Neural progenitor cell (in vitro differentiated cells): ENCODE results near the gene PVALEF. TPM values are rescaled to one million over a fixed set of nuclear protein-coding genes. Genes with fewer than 3 reads are reported as not detected.

Source experiments
- DNase-seq: peaks from one replicate; pipeline ENCODE4 v3.0.0-alpha.2; 2016; ENCODE audit warnings: low spot score
- H2AFZ ChIP-seq: fragments of 200-600 bp; sonication (generic); replicated peaks from 2 replicates; pipeline ENCODE4 v1.6.1; 2016; ENCODE audit warnings: antibody characterized with exemption
- H3F3A ChIP-seq: fragments of 200-600 bp; sonication (generic); 2 replicates; pipeline ENCODE4 v1.6.1; 2016; ENCODE audit warnings: antibody characterized with exemption, low read depth
- H3K27ac ChIP-seq: fragments of 200-600 bp; sonication (generic); 2 replicates; pipeline ENCODE4 v1.5.1; 2016; ENCODE audit warnings: mild to moderate bottlenecking
- H3K27me3 ChIP-seq: fragments of 200-600 bp; sonication (generic); 2 replicates; pipeline ENCODE4 v1.6.1; 2016; ENCODE audit warnings: mild to moderate bottlenecking, moderate library complexity
- H3K36me3 ChIP-seq: fragments of 200-600 bp; sonication (generic); 2 replicates; pipeline ENCODE4 v1.5.1; 2016
- H3K4me1 ChIP-seq: fragments of 200-600 bp; sonication (generic); 2 replicates; pipeline ENCODE4 v1.6.1; 2016; ENCODE audit warnings: mixed run types
- H3K4me2 ChIP-seq: fragments of 200-600 bp; sonication (generic); 2 replicates; pipeline ENCODE4 v1.6.1; 2016
- H3K4me3 ChIP-seq: fragments of 200-600 bp; sonication (generic); 2 replicates; pipeline ENCODE4 v1.5.1; 2016
- H3K79me2 ChIP-seq: fragments of 200-600 bp; sonication (generic); 2 replicates; pipeline ENCODE4 v1.6.1; 2016; ENCODE audit warnings: low read depth
- H3K9ac ChIP-seq: fragments of 200-600 bp; sonication (generic); 2 replicates; pipeline ENCODE4 v1.6.1; 2016
- H3K9me3 ChIP-seq: fragments of 200-600 bp; sonication (generic); 2 replicates; pipeline ENCODE4 v1.5.1; 2016; ENCODE audit warnings: low read depth
- H4K20me1 ChIP-seq: fragments of 200-600 bp; sonication (generic); 2 replicates; pipeline ENCODE4 v1.6.1; 2016; ENCODE audit warnings: low read depth
- H3K27ac Mint-ChIP-seq: 3 replicates; pipeline ENCODE4 v1.8.0; 2021; ENCODE audit warnings: mixed read lengths
- H3K27me3 Mint-ChIP-seq: 2 replicates; pipeline ENCODE4 v1.8.0; 2022; ENCODE audit warnings: low read depth, mild to moderate bottlenecking, inconsistent platforms, moderate library complexity, mixed read lengths; ENCODE audit not compliant: insufficient read depth
- H3K36me3 Mint-ChIP-seq: 3 replicates; pipeline ENCODE4 v1.8.0; 2021; ENCODE audit warnings: mixed read lengths
- H3K4me1 Mint-ChIP-seq: 3 replicates; pipeline ENCODE4 v1.8.0; 2021; ENCODE audit warnings: mixed read lengths
- H3K4me3 Mint-ChIP-seq: 3 replicates; pipeline ENCODE4 v1.8.0; 2021; ENCODE audit warnings: mild to moderate bottlenecking, moderate library complexity, mixed read lengths
- H3K9me3 Mint-ChIP-seq: 3 replicates; pipeline ENCODE4 v1.8.0; 2020; ENCODE audit warnings: mixed read lengths
- EZH2 ChIP-seq: fragments of 200-600 bp; sonication (generic); IDR thresholded peaks from 2 replicates; pipeline ENCODE4 v1.6.1; 2017; ENCODE audit warnings: antibody characterized with exemption, mild to moderate bottlenecking, moderate library complexity
- EZH2phosphoT487 ChIP-seq: fragments of 200-600 bp; sonication (generic); IDR thresholded peaks from 2 replicates; pipeline ENCODE4 v1.6.1; 2017; ENCODE audit warnings: antibody characterized with exemption
- total RNA-seq: library from RNA; depleted of rRNA; stranded (reverse); fragments of >200 nt; gene quantifications from 2 replicates; pipeline ENCODE4 v1.2.3, GENCODE V29; 2015; ENCODE audit warnings: low replicate concordance
- TF ChIP-seq, protein P1 (sequence below): fragments of 200-600 bp; sonication (generic); IDR thresholded peaks from 2 replicates; pipeline ENCODE4 v1.5.1; 2017; ENCODE audit warnings: antibody characterized with exemption, mild to moderate bottlenecking

PVALEF gene
- total RNA-seq, 1 donor from 2014 or later = not detected

DNA sequence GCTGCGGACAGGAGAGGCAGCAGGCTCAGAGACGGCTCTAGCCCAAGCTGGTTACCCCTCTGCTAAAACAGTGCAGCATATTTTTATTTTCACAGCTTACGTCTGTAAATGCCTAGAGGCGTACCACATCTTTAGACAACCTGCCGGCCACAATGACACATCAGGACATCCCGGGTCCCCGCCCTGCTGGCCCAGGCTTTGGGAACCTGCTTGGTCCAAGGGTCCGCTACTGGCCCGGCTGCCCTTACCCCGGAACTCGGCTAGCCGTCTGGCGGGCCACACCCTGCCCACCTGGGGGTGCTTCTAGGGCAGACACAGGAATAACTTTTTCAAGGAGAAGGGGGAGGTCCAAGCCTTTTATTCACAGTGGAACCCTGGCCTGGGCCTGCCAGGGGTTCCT is 53.2 kb downstream of the PVALEF start:
- no peaks in the 10 kb centered on the region for H3K9me3 Mint-ChIP-seq
- no peak overlapping the region for H3K27ac ChIP-seq
- peaks cover 11% of the 10 kb centered on the region for H3K4me1 Mint-ChIP-seq
- peaks cover 35% of the 10 kb centered on the region for H4K20me1 ChIP-seq
- H3K9ac ChIP-seq = no peak overlapping the region
- H3K4me1 ChIP-seq = peaks cover 12% of the 10 kb centered on the region
- no peak overlapping the region for H3K4me3 ChIP-seq
- H3K36me3 Mint-ChIP-seq = peaks cover 11% of the 10 kb centered on the region
- H3K27me3 ChIP-seq = peaks cover under 1% of the 10 kb centered on the region
- no peak overlapping the region for H3K27ac Mint-ChIP-seq
- no peak for TF ChIP-seq EZH2phosphoT487
- TF ChIP-seq, protein P1, sequence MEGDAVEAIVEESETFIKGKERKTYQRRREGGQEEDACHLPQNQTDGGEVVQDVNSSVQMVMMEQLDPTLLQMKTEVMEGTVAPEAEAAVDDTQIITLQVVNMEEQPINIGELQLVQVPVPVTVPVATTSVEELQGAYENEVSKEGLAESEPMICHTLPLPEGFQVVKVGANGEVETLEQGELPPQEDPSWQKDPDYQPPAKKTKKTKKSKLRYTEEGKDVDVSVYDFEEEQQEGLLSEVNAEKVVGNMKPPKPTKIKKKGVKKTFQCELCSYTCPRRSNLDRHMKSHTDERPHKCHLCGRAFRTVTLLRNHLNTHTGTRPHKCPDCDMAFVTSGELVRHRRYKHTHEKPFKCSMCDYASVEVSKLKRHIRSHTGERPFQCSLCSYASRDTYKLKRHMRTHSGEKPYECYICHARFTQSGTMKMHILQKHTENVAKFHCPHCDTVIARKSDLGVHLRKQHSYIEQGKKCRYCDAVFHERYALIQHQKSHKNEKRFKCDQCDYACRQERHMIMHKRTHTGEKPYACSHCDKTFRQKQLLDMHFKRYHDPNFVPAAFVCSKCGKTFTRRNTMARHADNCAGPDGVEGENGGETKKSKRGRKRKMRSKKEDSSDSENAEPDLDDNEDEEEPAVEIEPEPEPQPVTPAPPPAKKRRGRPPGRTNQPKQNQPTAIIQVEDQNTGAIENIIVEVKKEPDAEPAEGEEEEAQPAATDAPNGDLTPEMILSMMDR = no peak
- TF ChIP-seq EZH2 = no peak
- DNase-seq = no peak
- no peak overlapping the region for H2AFZ ChIP-seq
- H3K27me3 Mint-ChIP-seq = peaks cover 4% of the 10 kb centered on the region
- peaks cover 8% of the 10 kb centered on the region for H3F3A ChIP-seq
- H3K79me2 ChIP-seq = peaks cover 27% of the 10 kb centered on the region
- H3K36me3 ChIP-seq = no peaks in the 10 kb centered on the region
- no peaks in the 10 kb centered on the region for H3K9me3 ChIP-seq
- H3K4me3 Mint-ChIP-seq = no peak overlapping the region
- no peak overlapping the region for H3K4me2 ChIP-seq

DNA sequence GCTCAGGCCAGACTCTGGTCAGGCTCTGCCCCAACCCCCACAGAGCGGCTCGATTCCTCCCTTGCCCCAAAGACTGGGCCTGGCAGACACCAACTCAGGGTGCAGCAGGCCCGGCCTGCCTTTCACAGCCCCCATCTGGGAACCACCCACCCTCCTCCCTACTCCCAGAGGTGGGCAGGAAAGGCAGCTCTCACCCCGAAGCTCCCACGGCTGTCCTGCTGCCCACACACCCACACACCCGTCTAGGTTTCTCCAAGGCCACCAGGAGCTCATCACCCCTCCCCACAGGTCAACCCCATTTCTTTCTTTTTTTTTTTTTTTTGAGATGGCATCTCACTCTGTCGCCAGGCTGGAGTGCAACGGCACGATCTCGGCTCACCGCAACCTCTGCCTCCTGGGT is 53.7 kb downstream of the PVALEF start:
- no peak overlapping the region for H3K4me2 ChIP-seq
- no peak overlapping the region for H3K4me3 ChIP-seq
- Mint-ChIP-seq H3K36me3 (peaks cover 11% of the 10 kb centered on the region), H3K9me3 (no peaks in the 10 kb centered on the region), H3K27me3 (peaks cover 5% of the 10 kb centered on the region), H3K4me3 (no peak overlapping the region), H3K27ac (no peak overlapping the region), H3K4me1 (peaks cover 16% of the 10 kb centered on the region)
- H3K4me1 ChIP-seq = peaks cover 17% of the 10 kb centered on the region
- TF ChIP-seq EZH2 (no peak), EZH2phosphoT487 (no peak)
- TF ChIP-seq, protein P1 = no peak
- no peak overlapping the region for H2AFZ ChIP-seq
- H3F3A ChIP-seq = peaks cover 13% of the 10 kb centered on the region
- H4K20me1 ChIP-seq = peaks cover 35% of the 10 kb centered on the region
- H3K9me3 ChIP-seq = no peaks in the 10 kb centered on the region
- H3K27me3 ChIP-seq = peaks cover 6% of the 10 kb centered on the region
- H3K27ac ChIP-seq = no peak overlapping the region
- H3K79me2 ChIP-seq = peaks cover 27% of the 10 kb centered on the region
- no peak overlapping the region for H3K9ac ChIP-seq
- no peak for DNase-seq
- H3K36me3 ChIP-seq = no peaks in the 10 kb centered on the region

DNA sequence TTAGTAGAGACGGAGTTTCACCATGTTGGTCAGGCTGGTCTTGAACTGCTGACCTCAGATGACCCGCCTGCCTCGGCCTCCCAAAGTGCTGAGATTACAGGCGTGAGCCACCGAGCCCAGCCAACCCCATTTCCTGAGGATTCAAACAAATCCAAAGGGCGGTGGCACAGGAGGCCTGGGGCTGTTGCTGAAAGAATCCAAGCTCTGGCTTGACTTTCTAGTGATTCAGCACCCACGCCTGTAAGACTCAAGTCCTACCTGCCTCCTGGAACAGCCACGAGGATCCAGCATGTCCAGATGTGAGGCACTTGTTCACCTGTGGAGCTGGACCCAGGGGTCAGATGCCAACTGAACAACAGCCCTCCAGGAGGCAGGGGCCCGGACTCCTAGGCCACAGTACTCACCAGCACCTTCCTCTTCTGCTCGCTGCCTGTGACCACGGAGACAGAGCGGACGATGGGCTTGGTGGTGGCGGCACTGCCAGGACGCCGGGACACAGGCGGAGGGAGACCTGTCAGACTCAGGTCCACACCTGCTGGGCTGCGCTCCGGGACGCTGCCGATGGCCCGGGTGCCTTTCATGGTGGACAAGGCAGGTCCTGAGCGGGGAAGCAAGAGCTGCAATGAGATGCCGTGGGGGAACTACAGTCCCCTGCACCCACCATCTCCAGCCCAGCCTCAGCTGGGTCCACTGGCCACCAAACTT is 54.3 kb downstream of the PVALEF start:
- peaks cover 14% of the 10 kb centered on the region for H3F3A ChIP-seq
- Mint-ChIP-seq H3K9me3 (no peaks in the 10 kb centered on the region), H3K27me3 (peaks cover 5% of the 10 kb centered on the region), H3K36me3 (peaks cover 11% of the 10 kb centered on the region), H3K4me3 (no peak overlapping the region), H3K4me1 (peaks cover 16% of the 10 kb centered on the region), H3K27ac (no peak overlapping the region)
- H3K27me3 ChIP-seq = peaks cover 12% of the 10 kb centered on the region
- peaks cover 35% of the 10 kb centered on the region for H4K20me1 ChIP-seq
- H3K27ac ChIP-seq = no peak overlapping the region
- peaks cover 17% of the 10 kb centered on the region for H3K4me1 ChIP-seq
- no peak for DNase-seq
- no peaks in the 10 kb centered on the region for H3K36me3 ChIP-seq
- H3K4me3 ChIP-seq = no peak overlapping the region
- no peak overlapping the region for H3K9ac ChIP-seq
- no peak for TF ChIP-seq EZH2
- TF ChIP-seq, protein P1 = no peak
- no peak for TF ChIP-seq EZH2phosphoT487
- H2AFZ ChIP-seq = no peak overlapping the region
- H3K4me2 ChIP-seq = no peak overlapping the region
- H3K79me2 ChIP-seq = peaks cover 27% of the 10 kb centered on the region
- H3K9me3 ChIP-seq = no peaks in the 10 kb centered on the region
